Heart left ventricle (tissue), 13 donors: ENCODE data around the gene SETBP1.

Source experiments
- POLR2A ChIP-seq, 2 donors: fragments of 450-650 bp; IDR thresholded peaks; one replicate each; pipeline ENCODE4 v1.6.1; 2017; ENCODE audit warnings: antibody characterized with exemption in 2 of 2, mild to moderate bottlenecking in 2 of 2, moderate library complexity in 2 of 2
- TF ChIP-seq, protein P1 (sequence below), 12 donors: fragments of 200-600 bp; sonication (generic) in 4 of 12; IDR thresholded peaks; one replicate each; pipeline versions ENCODE4 v1.5.0 to v1.8.0; 2018 to 2022; ENCODE audit warnings: antibody characterized with exemption in 12 of 12, mild to moderate bottlenecking in 5 of 12
- donor health status: ischemic (EF 13 %, LVEDD 7.1; RV severe dilation, severe dysfunction).
- donor health status: DM: no; HTN: yes; CAD: no.
- donor health status: DM: no; HTN: no; CAD: no.
- donor health status: ischemic (EF 25% LVEDD 6.9; RV normal size, moderate dysfunction).
- donor health status: ischemic (EF 25% LVEDD 5.7; RV mildly dilated, moderate dysfunction).
- donor health status: ischemic (EF 35%, LVEDD 5.7; RV mildly dilated, moderate dysfunction).
- donor health status: nonischemic (EF 11% LVEDD 7.7; RV severe dilation, severe dysfunction).
- donor health status: DM: yes; HTN: yes; CAD: no.
- donor health status: PGD.
- donor health status: ischemic (EF 29% LVEDD 5.4; RV normal size, mild dysfunction).
- donor health status: nonischemic (EF 23%, LVEDD 6.1; RV moderate dilation, normal function).

DNA sequence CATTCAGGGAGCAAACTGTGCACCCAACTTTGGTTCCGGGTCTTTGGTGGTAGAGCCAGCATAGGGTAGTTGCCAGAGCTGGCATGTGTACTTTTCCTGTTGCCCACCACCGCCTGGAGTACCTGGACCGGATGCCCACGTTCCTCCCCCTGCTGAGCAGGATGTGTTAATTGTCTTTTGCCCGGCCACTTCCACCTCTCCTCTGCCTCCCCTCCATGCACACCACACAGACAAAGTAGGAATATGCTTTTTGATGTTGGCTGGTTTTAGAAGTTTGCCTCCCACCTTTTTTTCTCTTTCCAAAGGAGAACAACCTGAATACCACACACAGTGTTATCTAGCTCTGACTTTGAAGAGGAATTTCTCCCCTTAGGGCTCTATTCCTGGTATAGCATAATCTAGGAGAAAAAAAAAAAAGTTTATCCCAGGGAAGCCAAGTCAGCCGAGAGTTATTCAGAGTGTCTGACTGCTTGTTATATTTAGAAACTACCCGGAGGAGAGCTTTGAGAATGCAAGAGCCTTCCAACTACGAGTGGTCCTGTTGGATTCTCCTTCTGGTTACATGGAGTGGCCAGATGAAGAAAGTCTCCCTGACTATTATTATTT is 111.9 kb downstream of the SETBP1 start:
- no peak for TF ChIP-seq POLR2A (IDR thresholded peaks at IDR 0.05)
- TF ChIP-seq, protein P1, sequence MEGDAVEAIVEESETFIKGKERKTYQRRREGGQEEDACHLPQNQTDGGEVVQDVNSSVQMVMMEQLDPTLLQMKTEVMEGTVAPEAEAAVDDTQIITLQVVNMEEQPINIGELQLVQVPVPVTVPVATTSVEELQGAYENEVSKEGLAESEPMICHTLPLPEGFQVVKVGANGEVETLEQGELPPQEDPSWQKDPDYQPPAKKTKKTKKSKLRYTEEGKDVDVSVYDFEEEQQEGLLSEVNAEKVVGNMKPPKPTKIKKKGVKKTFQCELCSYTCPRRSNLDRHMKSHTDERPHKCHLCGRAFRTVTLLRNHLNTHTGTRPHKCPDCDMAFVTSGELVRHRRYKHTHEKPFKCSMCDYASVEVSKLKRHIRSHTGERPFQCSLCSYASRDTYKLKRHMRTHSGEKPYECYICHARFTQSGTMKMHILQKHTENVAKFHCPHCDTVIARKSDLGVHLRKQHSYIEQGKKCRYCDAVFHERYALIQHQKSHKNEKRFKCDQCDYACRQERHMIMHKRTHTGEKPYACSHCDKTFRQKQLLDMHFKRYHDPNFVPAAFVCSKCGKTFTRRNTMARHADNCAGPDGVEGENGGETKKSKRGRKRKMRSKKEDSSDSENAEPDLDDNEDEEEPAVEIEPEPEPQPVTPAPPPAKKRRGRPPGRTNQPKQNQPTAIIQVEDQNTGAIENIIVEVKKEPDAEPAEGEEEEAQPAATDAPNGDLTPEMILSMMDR (IDR thresholded peaks at IDR 0.05) = no peak
